Activated T-helper 17 cell treated with anti-CD3 and anti-CD28 coated beads, Interleukin-2, amount 50 U/mL, for 72 hours (primary cell): ENCODE data around the gene COL5A2. TPM values are rescaled to one million over a fixed set of nuclear protein-coding genes. Genes with fewer than 3 reads are reported as not detected.

Experiments
- ATAC-seq: fragments of 150-1000 bp; cut with Tn5 transposase; replicated peaks from 2 replicates; pipeline ENCODE4 v1.10.0; 2021; ENCODE audit warnings: mild to moderate bottlenecking, moderate library complexity
- H3K27ac Mint-ChIP-seq: one replicate; pipeline ENCODE4 v1.8.0; 2022; ENCODE audit warnings: mixed read lengths
- H3K27me3 Mint-ChIP-seq: one replicate; pipeline ENCODE4 v1.8.0; 2022; ENCODE audit warnings: mixed read lengths
- H3K36me3 Mint-ChIP-seq: one replicate; pipeline ENCODE4 v1.8.0; 2022; ENCODE audit warnings: low read depth, mild to moderate bottlenecking, mixed read lengths
- H3K4me1 Mint-ChIP-seq: one replicate; pipeline ENCODE4 v1.8.0; 2022; ENCODE audit warnings: mixed read lengths
- H3K4me3 Mint-ChIP-seq: one replicate; pipeline ENCODE4 v1.8.0; 2022; ENCODE audit warnings: mild to moderate bottlenecking, mixed read lengths
- H3K9me3 Mint-ChIP-seq: one replicate; pipeline ENCODE4 v1.8.0; 2022; ENCODE audit warnings: mixed read lengths
- total RNA-seq, 2 donors: library from RNA; stranded (reverse); gene quantifications; one replicate each; pipeline ENCODE4 v1.2.3, GENCODE V29; 2022

Gene COL5A2
- total RNA-seq: under 1 TPM; 0.32 to 0.77 TPM

DNA sequence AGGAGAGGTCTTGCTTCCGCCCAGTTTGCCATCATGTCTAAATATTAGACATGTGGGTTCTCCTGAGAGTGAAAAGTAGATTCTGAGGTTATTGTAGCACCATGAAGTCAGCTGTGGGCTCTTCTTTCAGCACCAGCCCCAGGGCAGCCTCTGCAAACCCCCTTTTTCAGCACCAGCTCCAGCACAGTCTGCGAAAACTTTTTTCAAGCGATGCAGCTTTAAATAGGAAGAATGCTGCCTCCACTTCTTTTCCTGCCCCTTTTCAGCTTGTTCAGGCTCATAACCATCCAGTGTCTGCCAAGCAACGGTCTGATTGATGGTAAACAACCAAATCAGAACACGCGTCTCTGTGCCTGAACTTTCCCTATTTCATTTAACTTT, at the start of gene COL5A2:
COL5A2 (minus strand) TSS at position 192 of the 381 bp plus-strand sequence; CDS start at position 35, 157 bp downstream.
- H3K36me3 Mint-ChIP-seq: no peaks in the 10 kb centered on the region
- no peak within 1 kb of the TSS for H3K27ac Mint-ChIP-seq
- ATAC-seq: no peak
- peaks cover 8% of the 10 kb centered on the region for H3K4me1 Mint-ChIP-seq
- H3K9me3 Mint-ChIP-seq: no peaks in the 10 kb centered on the region
- peaks cover 13% of the 10 kb centered on the region for H3K27me3 Mint-ChIP-seq
- peak within 1 kb of the TSS; percentile 44 for H3K4me3 Mint-ChIP-seq

DNA sequence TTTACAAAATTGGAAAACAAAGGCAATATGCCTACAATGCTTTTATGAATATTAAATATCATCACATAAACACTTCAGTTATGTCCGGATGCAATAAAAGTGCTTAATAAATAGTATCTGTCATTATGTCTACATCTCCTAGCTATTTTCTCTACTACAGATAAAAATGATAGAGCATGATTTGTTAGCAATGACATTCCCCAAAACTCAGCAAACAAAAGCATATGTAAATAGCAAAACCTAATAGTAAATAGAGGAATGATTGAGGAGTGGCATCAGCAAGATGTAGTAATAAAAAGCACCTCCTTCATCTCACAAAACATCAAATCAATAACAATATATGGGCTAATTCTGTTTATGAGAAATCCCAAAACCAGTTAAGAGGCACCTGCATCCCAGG, 46.5 kb upstream of the COL5A2 start:
- no peak overlapping the region for H3K27ac Mint-ChIP-seq
- no peaks in the 10 kb centered on the region for H3K9me3 Mint-ChIP-seq
- H3K36me3 Mint-ChIP-seq: no peaks in the 10 kb centered on the region
- H3K4me1 Mint-ChIP-seq: peaks cover 3% of the 10 kb centered on the region
- H3K4me3 Mint-ChIP-seq: no peak overlapping the region
- H3K27me3 Mint-ChIP-seq: no peaks in the 10 kb centered on the region
- ATAC-seq: no peak

DNA sequence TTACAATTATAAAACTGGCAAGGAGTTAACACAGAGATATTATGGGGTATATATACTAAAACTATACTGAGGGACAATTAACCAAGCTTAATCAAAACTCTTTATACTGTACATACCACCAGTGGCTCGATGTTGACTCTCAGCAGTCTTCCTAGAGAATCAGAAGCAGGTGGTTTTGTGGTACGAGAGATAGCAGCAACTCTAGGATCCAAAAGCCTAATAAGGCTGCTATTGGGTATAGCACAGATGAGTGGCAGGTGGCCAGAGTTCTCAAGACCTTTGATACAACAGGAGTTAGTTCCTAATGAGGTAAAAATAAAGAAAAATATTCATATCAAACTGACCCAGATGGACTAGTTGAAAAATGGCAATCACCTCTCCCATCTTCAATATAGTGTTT, 45.5 kb upstream of the COL5A2 start:
- H3K27ac Mint-ChIP-seq: no peak overlapping the region
- H3K27me3 Mint-ChIP-seq: no peaks in the 10 kb centered on the region
- H3K36me3 Mint-ChIP-seq: no peaks in the 10 kb centered on the region
- no peaks in the 10 kb centered on the region for H3K9me3 Mint-ChIP-seq
- no peak overlapping the region for H3K4me3 Mint-ChIP-seq
- no peak for ATAC-seq
- no peaks in the 10 kb centered on the region for H3K4me1 Mint-ChIP-seq

DNA sequence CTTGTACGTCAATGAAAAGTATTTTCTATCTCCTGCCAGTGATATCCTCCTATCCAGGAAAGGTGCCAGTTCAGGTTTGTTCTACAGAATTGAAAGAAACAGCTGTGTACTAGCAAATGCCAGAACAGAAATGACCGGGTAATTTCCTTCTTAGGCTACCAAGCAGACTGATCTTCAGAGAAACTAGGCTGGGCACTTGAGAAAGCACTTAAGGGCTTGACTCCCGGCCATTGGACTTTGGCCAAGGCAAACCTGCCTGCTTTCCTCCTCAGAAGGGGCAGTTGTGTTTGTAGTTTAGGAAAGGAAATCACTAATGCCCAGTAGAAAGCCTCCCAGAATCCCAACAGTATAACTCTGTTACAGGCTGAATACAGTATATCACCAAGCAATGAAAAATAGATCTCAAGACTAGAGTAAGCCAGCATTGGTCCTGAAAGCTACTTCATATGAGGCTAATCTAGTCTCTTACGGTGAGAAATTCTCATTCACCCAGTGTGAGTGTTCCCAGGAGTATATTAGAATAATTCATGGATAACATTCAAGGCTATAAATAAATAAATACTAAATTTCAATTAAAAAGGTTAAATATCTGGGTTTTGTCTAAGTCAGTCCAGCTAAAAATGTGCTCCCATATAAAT, 43.0 kb upstream of the COL5A2 start:
- Mint-ChIP-seq H3K4me1 (no peaks in the 10 kb centered on the region), H3K4me3 (no peak overlapping the region), H3K27ac (no peak overlapping the region), H3K9me3 (no peaks in the 10 kb centered on the region), H3K27me3 (no peaks in the 10 kb centered on the region), H3K36me3 (no peaks in the 10 kb centered on the region)
- no peak for ATAC-seq

DNA sequence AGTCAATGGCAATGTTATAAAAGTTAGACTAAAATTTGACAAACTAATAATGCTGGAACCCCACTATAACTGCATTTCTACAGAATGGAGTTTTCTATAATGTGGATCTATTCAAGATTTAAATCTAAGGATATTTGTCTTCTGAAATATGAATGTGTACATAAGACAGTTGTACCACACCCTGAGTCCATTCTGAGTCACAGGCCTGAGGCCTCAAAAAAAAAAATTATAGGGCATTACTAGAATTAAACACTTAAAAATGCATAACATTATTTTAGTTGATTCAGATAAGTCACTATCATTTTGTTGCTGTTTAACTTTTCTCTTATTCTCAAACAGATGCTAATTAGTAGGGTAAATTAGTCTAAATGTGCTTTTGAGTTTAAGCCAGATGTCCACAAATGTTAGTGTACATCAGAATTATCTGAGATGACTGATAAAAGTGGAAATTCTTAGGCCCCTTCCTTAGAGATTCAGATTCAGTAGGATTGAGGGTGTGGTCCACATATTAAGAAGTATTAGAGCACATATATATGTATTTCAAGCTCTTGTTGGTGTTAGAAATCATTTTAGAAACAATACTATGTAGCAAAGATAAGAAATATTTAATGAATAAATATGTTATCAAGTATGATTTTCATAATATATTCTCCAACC, 42.4 kb upstream of the COL5A2 start:
- Mint-ChIP-seq H3K36me3 (no peaks in the 10 kb centered on the region), H3K4me3 (no peak overlapping the region), H3K9me3 (no peaks in the 10 kb centered on the region), H3K27me3 (no peaks in the 10 kb centered on the region), H3K27ac (no peak overlapping the region), H3K4me1 (no peaks in the 10 kb centered on the region)
- ATAC-seq: no peak

DNA sequence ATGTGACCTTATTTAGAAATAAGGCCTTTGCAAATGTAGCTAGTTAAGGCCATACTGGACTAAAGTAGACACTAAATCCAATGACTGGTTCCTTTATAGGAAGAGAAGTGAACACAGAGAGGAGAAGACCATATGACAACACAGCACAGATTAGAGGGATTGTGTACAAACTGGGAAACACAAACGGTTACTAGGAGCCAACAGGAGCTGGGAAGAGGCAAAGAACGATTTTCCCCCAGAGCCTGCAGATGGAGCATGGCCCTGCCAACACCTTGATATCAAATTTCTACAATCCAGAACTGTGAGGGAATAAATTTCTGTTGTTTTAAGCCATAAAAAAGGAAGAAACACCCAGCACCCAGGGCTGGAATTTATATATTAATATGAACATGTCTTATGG, 38.7 kb upstream of the COL5A2 start:
- no peaks in the 10 kb centered on the region for H3K27me3 Mint-ChIP-seq
- H3K36me3 Mint-ChIP-seq: no peaks in the 10 kb centered on the region
- H3K4me1 Mint-ChIP-seq: no peaks in the 10 kb centered on the region
- no peak overlapping the region for H3K4me3 Mint-ChIP-seq
- no peak for ATAC-seq
- H3K27ac Mint-ChIP-seq: no peak overlapping the region
- no peaks in the 10 kb centered on the region for H3K9me3 Mint-ChIP-seq

DNA sequence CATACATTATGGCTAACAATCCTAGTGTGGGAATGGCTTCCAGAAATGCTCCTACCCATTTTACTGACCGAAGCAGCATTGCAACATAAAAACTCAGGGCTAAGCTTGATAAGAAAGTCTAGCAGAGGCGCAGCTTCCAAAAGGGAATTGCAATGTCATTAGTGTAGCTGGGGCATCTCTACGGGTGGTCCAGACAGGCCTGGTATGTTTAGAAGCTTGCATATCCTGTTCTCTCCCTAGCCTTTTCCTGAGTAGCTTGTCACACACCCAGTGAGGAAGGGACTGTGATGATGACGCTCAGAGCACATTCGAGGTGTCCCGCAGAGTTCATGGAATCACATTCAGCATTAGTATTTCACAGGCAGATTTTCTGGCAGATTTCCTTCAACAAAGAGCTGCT, 38.0 kb upstream of the COL5A2 start:
- no peak overlapping the region for H3K27ac Mint-ChIP-seq
- no peaks in the 10 kb centered on the region for H3K36me3 Mint-ChIP-seq
- no peaks in the 10 kb centered on the region for H3K27me3 Mint-ChIP-seq
- no peak for ATAC-seq
- H3K9me3 Mint-ChIP-seq: no peaks in the 10 kb centered on the region
- no peaks in the 10 kb centered on the region for H3K4me1 Mint-ChIP-seq
- H3K4me3 Mint-ChIP-seq: no peak overlapping the region

DNA sequence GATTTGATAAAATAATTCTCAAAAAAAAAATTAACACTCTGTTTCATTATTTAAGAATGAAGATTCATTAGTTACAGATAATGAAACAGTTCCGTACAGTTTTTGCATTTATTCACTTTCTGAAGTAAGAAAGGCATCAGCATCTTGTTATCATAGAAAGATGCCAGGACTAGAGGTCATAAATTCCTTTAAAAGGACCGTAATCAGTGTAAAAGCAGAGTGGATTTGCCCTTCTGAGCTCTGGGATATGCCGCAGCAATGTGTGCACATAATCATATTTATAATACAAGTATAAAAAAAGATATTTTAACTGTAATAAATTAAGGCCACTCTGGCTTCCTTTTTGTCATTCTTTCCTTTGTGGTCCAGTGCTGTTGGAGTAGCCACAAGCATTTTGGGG, 37.5 kb upstream of the COL5A2 start:
- ATAC-seq: no peak

DNA sequence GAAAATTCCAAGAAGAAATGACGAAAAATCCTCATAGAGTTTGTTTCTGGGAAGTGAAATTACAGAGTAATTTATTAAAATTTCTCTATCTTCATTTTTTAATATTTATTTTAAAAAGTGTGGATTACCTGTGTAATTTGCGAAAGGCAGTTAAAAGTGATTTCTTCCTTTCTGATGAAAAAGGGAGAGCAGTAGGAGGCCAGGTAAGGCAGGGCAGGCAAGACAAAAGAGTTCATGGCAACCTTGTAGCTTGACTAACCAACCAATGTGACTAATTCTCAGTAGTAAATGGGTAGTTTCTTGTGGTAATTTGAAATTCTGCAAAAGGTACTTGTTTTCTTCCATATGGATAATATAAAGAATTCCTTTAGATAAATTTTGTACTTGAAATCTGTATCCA, 34.9 kb upstream of the COL5A2 start:
- H3K4me3 Mint-ChIP-seq: no peak overlapping the region
- no peaks in the 10 kb centered on the region for H3K4me1 Mint-ChIP-seq
- no peaks in the 10 kb centered on the region for H3K36me3 Mint-ChIP-seq
- ATAC-seq: no peak
- H3K27ac Mint-ChIP-seq: no peak overlapping the region
- H3K9me3 Mint-ChIP-seq: no peaks in the 10 kb centered on the region
- H3K27me3 Mint-ChIP-seq: no peaks in the 10 kb centered on the region

More for the DNA sequence above, 37.5 kb upstream of the COL5A2 start:
- Mint-ChIP-seq H3K27ac (no peak overlapping the region), H3K9me3 (no peaks in the 10 kb centered on the region), H3K4me3 (no peak overlapping the region), H3K27me3 (no peaks in the 10 kb centered on the region), H3K36me3 (no peaks in the 10 kb centered on the region), H3K4me1 (no peaks in the 10 kb centered on the region)

DNA sequence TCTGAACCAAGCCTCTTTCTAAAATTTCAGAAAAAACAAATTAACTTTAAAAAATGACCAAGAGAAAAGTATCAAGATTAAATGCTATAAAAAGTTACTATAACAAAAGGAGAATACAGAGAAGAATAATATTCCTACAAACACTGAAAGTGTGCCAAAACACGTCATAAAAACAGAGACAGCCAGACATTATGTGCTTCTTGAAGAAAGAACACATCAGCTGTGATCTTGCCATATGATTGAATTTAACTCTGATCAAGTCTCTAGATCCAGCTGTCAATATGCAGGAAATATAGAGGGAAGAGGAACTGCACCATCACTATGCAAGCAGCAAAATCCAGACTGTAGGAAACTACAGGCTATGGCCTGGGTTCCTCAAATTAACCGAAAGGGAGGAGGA, 33.7 kb upstream of the COL5A2 start:
- H3K27me3 Mint-ChIP-seq: peaks cover 2% of the 10 kb centered on the region
- H3K4me3 Mint-ChIP-seq: no peak overlapping the region
- H3K27ac Mint-ChIP-seq: no peak overlapping the region
- H3K4me1 Mint-ChIP-seq: no peaks in the 10 kb centered on the region
- ATAC-seq: no peak
- H3K36me3 Mint-ChIP-seq: no peaks in the 10 kb centered on the region
- no peaks in the 10 kb centered on the region for H3K9me3 Mint-ChIP-seq

DNA sequence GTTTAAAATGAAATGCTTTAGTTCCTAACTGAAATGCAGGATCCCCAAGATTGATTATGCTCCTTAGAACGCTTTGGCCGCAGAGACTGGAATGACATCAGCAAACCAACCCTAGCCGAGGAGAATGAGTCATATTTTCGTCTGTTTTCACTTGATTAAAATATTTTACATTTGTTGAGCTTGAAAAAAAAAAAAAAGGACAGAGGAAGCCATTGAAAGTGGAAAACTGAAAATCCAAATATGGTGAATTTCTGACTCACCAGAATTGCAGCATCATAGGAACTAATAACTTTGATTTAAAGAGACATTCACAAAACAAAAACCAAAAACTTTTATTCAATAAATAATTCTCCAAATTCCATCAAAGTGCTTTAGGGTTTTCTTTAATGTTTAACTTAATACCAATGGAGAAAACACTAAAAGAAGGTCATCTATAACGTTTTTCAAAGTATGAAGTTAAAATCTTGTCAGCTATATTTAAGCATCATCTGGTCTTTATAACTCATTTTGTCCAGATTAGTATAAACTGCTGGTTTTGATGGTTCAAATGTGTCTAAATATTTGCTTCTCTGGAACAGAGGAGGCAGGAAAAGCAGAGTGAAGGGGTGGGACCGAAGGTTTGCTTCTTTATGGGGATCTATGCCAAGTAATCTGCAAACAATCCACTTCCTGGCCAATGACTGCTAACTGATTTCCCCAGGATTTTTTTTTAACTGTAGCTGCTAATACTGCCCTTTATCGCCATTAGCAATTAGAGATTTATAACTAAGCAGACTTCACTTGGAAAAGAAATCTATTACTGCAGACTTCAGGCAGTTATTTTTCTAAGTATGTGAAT, 30.9 kb upstream of the COL5A2 start:
- peak; percentile 82 for ATAC-seq
- Mint-ChIP-seq H3K4me1 (no peaks in the 10 kb centered on the region), H3K9me3 (no peaks in the 10 kb centered on the region), H3K36me3 (no peaks in the 10 kb centered on the region), H3K27ac (no peak overlapping the region), H3K27me3 (peaks cover 5% of the 10 kb centered on the region), H3K4me3 (no peak overlapping the region)

DNA sequence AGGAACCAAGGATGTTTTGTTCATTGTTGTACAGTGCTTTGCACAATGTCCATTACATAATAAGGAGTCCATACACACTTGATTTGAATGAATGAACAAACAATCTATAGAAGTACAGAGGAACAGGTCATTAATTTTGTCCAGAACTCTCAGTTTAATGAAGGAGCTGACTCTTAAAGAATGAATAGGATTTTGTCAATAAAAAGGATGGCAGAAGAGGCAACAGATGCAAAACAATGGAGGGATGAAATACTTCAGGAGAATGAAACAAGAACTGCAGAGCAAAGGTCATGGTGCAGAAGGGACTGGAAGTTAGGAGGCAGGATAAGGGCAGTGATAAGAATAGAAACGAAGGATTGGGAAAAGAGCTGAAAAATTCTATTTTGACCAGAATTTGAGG, 28.7 kb upstream of the COL5A2 start:
- no peak for ATAC-seq
- Mint-ChIP-seq H3K36me3 (no peaks in the 10 kb centered on the region), H3K9me3 (no peaks in the 10 kb centered on the region), H3K4me3 (no peak overlapping the region), H3K27ac (no peak overlapping the region), H3K4me1 (peaks cover 7% of the 10 kb centered on the region), H3K27me3 (peaks cover 5% of the 10 kb centered on the region)

DNA sequence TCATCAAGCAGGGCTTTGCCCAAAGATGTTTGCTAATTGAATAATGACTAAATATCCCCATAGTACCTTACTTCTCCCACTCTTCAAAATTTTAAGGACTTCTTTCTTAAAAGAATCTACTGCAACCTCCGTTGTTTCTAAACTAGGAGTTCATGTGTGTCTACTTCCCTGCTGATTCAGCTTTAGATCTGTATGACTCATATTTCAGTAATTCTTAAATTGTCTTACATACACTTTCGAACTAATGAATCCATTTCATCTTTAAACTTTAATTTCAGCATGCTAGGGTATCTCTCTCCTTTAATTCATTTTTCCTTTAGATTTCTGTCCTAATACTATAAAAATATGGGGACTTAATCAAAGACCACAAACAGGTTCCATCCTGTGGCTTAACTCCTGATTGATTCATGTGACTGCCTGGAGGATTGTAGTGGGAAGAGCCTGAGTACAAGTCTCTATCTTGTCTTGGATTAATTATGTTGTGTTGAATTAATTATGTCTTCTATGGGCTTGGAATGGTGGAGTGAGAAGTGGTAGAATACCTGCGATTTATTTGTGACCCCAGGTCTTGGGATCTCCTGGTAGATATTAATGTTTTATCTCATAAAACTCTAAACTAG, 24.9 kb upstream of the COL5A2 start:
- Mint-ChIP-seq H3K4me3 (peak overlapping the region; percentile 63), H3K27ac (peak overlapping the region; percentile 7), H3K9me3 (no peaks in the 10 kb centered on the region), H3K36me3 (no peaks in the 10 kb centered on the region), H3K27me3 (peaks cover 5% of the 10 kb centered on the region), H3K4me1 (peaks cover 7% of the 10 kb centered on the region)
- peak; percentile 71 for ATAC-seq

DNA sequence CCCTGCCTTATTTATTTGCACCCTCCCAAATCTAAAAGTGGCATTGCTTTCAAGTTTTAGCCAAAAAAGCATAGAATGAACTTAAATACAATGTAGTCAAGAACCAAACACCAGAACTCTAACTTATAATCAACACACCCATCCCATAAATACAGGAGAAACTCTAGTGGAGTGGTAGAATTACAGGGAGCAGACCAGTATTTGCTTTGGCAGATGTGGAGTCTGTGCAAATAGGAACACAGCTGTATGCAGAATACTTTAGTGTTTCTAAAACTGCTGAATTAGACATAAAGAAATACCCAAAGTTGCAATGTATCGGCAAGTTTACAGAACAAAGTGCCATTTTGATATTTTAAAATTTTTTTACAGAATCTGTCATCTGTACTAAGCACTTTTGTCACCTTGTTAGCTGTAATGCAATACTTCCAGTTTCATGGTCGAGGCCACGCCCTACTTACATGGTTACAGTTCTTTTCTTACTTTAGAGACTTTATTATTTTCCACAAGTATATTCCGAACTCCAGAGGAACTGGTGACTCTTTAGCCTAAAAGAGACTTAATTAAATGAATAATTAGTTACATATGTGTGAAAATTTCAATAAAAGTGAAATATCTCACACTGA, 23.7 kb upstream of the COL5A2 start:
- no peak for ATAC-seq
- Mint-ChIP-seq H3K36me3 (no peaks in the 10 kb centered on the region), H3K9me3 (no peaks in the 10 kb centered on the region), H3K4me1 (peaks cover 7% of the 10 kb centered on the region), H3K27ac (no peak overlapping the region), H3K27me3 (peaks cover 3% of the 10 kb centered on the region), H3K4me3 (no peak overlapping the region)
